ENCODE measurements around the gene FADS1. TPM values are rescaled to one million over a fixed set of nuclear protein-coding genes. Genes with fewer than 3 reads are reported as not detected.
A peak's percentile ranks its signal among the peaks of the same experiment; 100 is the strongest.

The FADS1 gene
- total and polyA plus RNA-seq, 2 of the 13 experiments (the other 11 are each of a cell fraction or from before 2014, with no cell fraction given), result 91.8 to 108 TPM

GRCh38 chr11:61752925-61753521 lies 63.8 kb downstream of the FADS1 start:
- peak overlapping the region; percentile 56 for H3K27ac ChIP-seq (ENCODE audit: extremely low read length, insufficient read depth, low read length)
- BruUV-seq (replicated peaks), result TSS peak; percentile 45
- no peaks in the 10 kb centered on the region for H3K9me3 ChIP-seq (ENCODE audit: low read length)
- peak overlapping the region; percentile 93 for H3K4me2 ChIP-seq (ENCODE audit: low read depth, low read length)
- H3K4me1 ChIP-seq (ENCODE audit: insufficient read depth, low read length), result peaks cover 91% of the 10 kb centered on the region
- peak overlapping the region; percentile 89 for H3K9ac ChIP-seq (ENCODE audit: insufficient read depth, low read depth, low read length)
- POLR2A ChIA-PET, result interaction anchor here (1.6 kb wide), 1 partner anchor 17 kb away, joined by 8 read pairs; no protein-coding TSS in a partner anchor
- intact Hi-C loops (cut with micrococcal nuclease; ENCODE audit: unreplicated experiment) (no loop called here), in situ Hi-C loops (cut with HindIII; ENCODE audit: extremely low pct_ligation_motif_present, low pct_unique_long_range_greater_than_20kb) (no loop called here)
- CTCF ChIA-PET (ENCODE audit: low intra/inter-chr PET ratio, low total read pairs), result interaction anchor here (3.5 to 5.4 kb wide), 3 partner anchors 16 to 35 kb away, joined by 18 to 51 read pairs (median 47); no protein-coding TSS in a partner anchor
- no peaks in the 10 kb centered on the region for H3K36me3 ChIP-seq (replicated peaks in 1 of 2; ENCODE audit: control insufficient read depth in 1 of 2, insufficient read depth in 2 of 2, low read length in 2 of 2)
- H2AFZ ChIP-seq (ENCODE audit: low read length), result no peak overlapping the region
- peaks cover 51% of the 10 kb centered on the region for H3K79me2 ChIP-seq (ENCODE audit: insufficient read depth, low read length)
- peak overlapping the region; percentile 69 to 87 (median 74) for H3K4me3 ChIP-seq (replicated peaks in 1 of 3; ENCODE audit: insufficient read depth in 1 of 3, low read depth in 2 of 3, low read length in 3 of 3)
- no peak for FAIRE-seq
- DNase-seq (ENCODE audit: low spot score), result no peak
- no peaks in the 10 kb centered on the region for H4K20me1 ChIP-seq (ENCODE audit: insufficient read depth, low read length)
- ATAC-seq, result no peak
- 4% methylated on average over 12 of the region's 17 CpGs for WGBS (ENCODE audit: low lambda C conversion rate)
- H3K27me3 ChIP-seq (ENCODE audit: control insufficient read depth in 1 of 2, insufficient read depth in 2 of 2, low read length in 2 of 2), result no peaks in the 10 kb centered on the region
- TF ChIP-seq SNAPC4 (CRISPR knock-in tag; IDR thresholded peaks at IDR 0.05) (no peak), MAZ (IDR thresholded peaks at IDR 0.05; ENCODE audit: borderline replicate concordance, low read depth, low read length) (no peak), MAZ (CRISPR knock-in tag; IDR thresholded peaks at IDR 0.05; ENCODE audit: low read depth) (no peak), HNRNPUL1 (IDR thresholded peaks at IDR 0.05; ENCODE audit: low read depth, low read length) (no peak), MATR3 (CRISPR knock-in tag; IDR thresholded peaks at IDR 0.05) (no peak), ZSCAN25 (CRISPR knock-in tag; IDR thresholded peaks at IDR 0.05) (no peak), BCL6 (CRISPR knock-in tag; IDR thresholded peaks at IDR 0.05) (no peak), ZNF274 (CRISPR knock-in tag; IDR thresholded peaks at IDR 0.05) (no peak), ZNF318 (CRISPR knock-in tag; IDR thresholded peaks at IDR 0.05) (no peak), ZNF12 (CRISPR knock-in tag; IDR thresholded peaks at IDR 0.05) (no peak), KMT2B (CRISPR knock-in tag; IDR thresholded peaks at IDR 0.05) (0 out of 2 replicates have a peak, but pooled peaks have one; percentile 27), SIX1 (CRISPR knock-in tag; IDR thresholded peaks at IDR 0.05; ENCODE audit: borderline replicate concordance) (no peak)

Measured in HepG2 (cell line).